Effector memory CD8-positive, alpha-beta T cell (primary cell): ENCODE data around the gene MTMR4.
A peak's percentile ranks its signal among the peaks of the same experiment; 100 is the strongest.
"Not testable (repeated sequence)": the region's sequence is repeated elsewhere in the genome, so short reads cannot be mapped to it uniquely, and the experiment has no call there.

ENCODE experiments used
- ATAC-seq: fragments of 150-1000 bp; cut with Tn5 transposase; replicated peaks from 2 replicates; pipeline ENCODE4 v1.10.0; 2021; ENCODE audit warnings: mild to moderate bottlenecking, moderate library complexity
- DNase-seq, 3 experiments: peaks; one replicate each; pipeline ENCODE4 v3.0.0; 2021
- H3K27ac Mint-ChIP-seq, 2 donors: one replicate each; pipeline ENCODE4 v1.8.0; 2022; ENCODE audit warnings: mild to moderate bottlenecking in 2 of 2, mixed read lengths in 2 of 2, moderate library complexity in 2 of 2
- H3K27me3 Mint-ChIP-seq, 2 donors: one replicate each; pipeline ENCODE4 v1.8.0; 2022; ENCODE audit warnings: mixed read lengths in 2 of 2
- H3K36me3 Mint-ChIP-seq: one replicate; pipeline ENCODE4 v1.8.0; 2022; ENCODE audit warnings: mild to moderate bottlenecking, moderate library complexity, mixed read lengths; ENCODE audit not compliant: insufficient read depth
- H3K4me1 Mint-ChIP-seq, 2 donors: one replicate each; pipeline ENCODE4 v1.8.0; 2022; ENCODE audit warnings: low read depth in 2 of 2, mixed read lengths in 2 of 2
- H3K4me3 Mint-ChIP-seq, 2 donors: one replicate each; pipeline ENCODE4 v1.8.0; 2022; ENCODE audit warnings: mild to moderate bottlenecking in 2 of 2, mixed read lengths in 2 of 2, moderate library complexity in 2 of 2
- H3K9me3 Mint-ChIP-seq, 2 donors: one replicate each; pipeline ENCODE4 v1.8.0; 2022; ENCODE audit warnings: mixed read lengths in 2 of 2

The MTMR4 gene

DNA sequence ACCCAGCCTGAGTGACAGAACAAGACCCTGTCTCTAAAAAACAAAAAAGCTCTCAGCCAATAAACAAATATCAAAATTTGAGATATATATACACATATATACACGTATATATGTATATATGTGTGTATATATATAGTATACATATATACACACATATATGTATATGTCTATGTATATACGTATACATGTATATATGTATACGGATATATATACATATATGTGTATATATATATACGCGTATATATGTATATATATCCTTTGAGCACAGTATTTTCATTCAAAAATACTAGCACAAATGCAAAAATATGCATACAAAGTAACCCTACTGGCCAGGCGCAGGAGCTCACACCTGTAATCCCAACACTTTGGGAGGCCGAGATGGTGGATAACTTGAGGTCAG is 13.0 kb downstream of the MTMR4 start:
- peaks cover 59% of the 10 kb centered on the region for H3K36me3 Mint-ChIP-seq
- H3K4me1 Mint-ChIP-seq: peaks cover 4 to 10% of the 10 kb centered on the region in 2 donors
- DNase-seq: no peak
- H3K27ac Mint-ChIP-seq: no peak overlapping the region
- no peaks in the 10 kb centered on the region for H3K9me3 Mint-ChIP-seq
- no peak for ATAC-seq
- no peak overlapping the region for H3K4me3 Mint-ChIP-seq
- H3K27me3 Mint-ChIP-seq: no peaks in the 10 kb centered on the region

DNA sequence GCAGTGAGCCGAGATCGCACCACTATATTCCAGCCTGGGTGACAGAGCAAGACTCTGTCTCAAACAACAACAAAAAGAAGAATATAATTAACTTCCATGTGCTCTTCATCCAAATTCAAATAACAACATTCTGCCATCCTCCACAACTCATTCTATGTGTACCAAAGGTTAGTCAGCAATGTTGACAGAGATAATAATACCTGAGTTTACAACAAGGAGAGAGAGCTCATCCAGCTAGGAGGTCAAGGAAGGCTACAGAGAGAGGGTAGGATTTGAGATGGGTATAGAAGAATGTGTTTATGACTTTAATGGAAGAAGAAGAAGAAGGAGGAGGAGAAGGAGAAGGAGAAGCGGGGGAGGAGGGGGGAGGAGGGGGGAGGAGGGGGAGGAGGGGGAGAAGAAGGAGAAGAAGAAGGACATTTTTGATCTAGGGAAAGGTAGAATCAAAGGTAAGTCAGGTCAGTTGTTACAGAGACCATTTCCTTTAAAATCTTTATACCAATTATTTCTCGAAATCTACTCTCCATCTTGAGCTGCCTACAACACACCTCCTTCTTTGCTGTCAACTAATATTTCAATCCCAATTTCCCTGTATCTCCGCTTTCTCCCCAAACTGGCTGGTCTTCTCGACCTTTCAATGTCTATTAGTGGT is 16.1 kb downstream of the MTMR4 start:
- no peak overlapping the region for H3K4me3 Mint-ChIP-seq
- peaks cover 67% of the 10 kb centered on the region for H3K36me3 Mint-ChIP-seq
- no peak for DNase-seq
- H3K27ac Mint-ChIP-seq: peak overlapping the region; percentile 12 to 35
- no peak for ATAC-seq
- peaks cover 4 to 10% of the 10 kb centered on the region in 2 donors for H3K4me1 Mint-ChIP-seq
- no peaks in the 10 kb centered on the region for H3K9me3 Mint-ChIP-seq
- no peaks in the 10 kb centered on the region for H3K27me3 Mint-ChIP-seq

DNA sequence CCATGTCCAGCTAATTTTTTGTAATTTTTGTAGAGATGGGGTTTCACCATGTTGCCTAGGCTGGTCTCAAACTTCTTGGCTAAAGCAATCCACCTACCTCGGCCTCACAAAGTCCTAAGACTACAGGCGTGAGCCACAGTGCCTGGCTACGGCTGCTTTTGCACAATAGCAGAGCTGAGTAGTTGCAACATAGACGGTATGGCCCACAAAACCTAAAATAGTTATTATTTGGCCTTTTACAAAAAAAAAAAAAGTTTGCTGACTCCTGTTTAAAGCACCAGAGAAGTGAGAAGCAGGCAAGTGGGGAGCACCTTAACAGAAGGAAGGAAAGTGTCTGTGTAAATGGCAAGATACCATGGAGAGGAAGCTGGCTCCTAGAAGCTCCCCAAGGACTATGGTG is 20.9 kb downstream of the MTMR4 start:
- H3K9me3 Mint-ChIP-seq: no peaks in the 10 kb centered on the region
- ATAC-seq: no peak
- H3K27ac Mint-ChIP-seq: no peak overlapping the region
- H3K4me1 Mint-ChIP-seq: peaks cover 0 to 10% of the 10 kb centered on the region in 2 donors
- H3K4me3 Mint-ChIP-seq: no peak overlapping the region
- peaks cover 47% of the 10 kb centered on the region for H3K36me3 Mint-ChIP-seq
- no peaks in the 10 kb centered on the region for H3K27me3 Mint-ChIP-seq
- no peak for DNase-seq

DNA sequence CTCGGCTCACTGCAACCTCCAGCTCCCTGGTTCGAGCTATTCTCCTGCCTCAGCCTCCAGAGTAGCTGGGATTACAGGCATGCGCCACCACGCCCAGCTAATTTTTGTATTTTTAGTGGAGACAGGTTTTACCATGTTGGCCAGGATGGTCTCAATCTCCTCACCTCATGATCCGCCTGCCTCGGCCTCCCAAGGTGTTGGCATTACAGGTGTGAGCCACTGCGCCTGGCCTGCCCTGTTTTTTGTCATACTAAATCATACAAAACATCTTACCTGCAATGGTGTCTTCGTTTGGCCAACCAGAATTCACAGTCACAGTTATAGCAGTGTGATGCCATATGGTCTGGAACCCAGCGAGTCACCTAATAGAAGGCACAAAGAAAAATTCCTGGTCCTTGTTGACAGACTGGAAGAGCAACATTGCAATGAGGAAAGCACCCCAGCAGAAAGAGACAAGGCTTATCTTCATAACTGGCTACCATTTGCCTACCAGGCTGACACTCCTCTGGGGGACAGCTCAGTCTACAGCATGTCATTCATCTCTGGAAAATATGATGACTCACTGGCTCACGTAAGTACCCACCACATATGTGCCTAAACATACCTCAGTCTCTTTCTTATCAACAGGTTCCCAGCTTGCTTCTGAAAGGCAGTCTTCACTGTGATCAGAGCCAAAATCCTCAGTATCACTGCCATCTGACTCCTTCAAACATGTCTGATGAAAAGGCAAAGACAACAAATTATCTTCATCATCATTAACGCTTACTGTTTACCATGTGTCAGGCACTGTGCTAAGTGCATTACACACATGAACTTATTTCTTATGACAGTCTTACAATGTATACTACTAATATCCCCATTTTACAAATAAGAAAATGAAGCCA is 22.0 kb downstream of the MTMR4 start:
- Mint-ChIP-seq H3K27me3 (no peaks in the 10 kb centered on the region), H3K4me3 (no peak overlapping the region), H3K36me3 (peaks cover 43% of the 10 kb centered on the region), H3K27ac (no peak overlapping the region), H3K9me3 (no peaks in the 10 kb centered on the region), H3K4me1 (peaks cover 0 to 3% of the 10 kb centered on the region in 2 donors)
- DNase-seq: no peak
- no peak for ATAC-seq

DNA sequence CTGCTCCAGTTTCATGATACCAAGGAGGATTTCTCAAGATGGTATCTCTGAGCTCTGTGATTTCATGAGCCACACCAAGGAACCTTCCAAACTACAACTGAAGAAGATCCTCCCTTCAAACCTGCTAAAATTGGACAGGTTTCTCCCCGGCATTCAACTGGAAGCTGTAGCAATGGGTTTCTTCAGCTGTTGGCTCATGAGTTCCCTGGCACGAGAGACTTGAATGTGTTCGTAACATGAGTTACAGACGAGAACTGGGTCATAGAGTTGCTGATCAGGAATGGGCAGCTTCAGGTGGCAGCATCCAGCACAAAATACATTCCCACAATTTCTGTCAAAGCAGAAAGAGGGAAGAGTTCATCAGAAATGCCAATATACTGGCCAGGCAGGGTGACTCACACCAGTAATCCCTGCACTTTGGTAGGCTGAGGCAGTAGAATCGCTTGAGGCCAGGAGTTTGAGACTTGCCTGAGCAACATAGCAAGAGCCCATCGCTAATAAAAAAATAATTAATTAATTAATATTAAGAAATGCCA is 22.9 kb downstream of the MTMR4 start:
- H3K36me3 Mint-ChIP-seq: peaks cover 43% of the 10 kb centered on the region
- H3K27me3 Mint-ChIP-seq: no peaks in the 10 kb centered on the region
- no peak overlapping the region for H3K4me3 Mint-ChIP-seq
- no peaks in the 10 kb centered on the region for H3K9me3 Mint-ChIP-seq
- no peak for DNase-seq
- no peak overlapping the region for H3K27ac Mint-ChIP-seq
- no peak for ATAC-seq
- H3K4me1 Mint-ChIP-seq: peaks cover 2 to 3% of the 10 kb centered on the region in 2 donors

DNA sequence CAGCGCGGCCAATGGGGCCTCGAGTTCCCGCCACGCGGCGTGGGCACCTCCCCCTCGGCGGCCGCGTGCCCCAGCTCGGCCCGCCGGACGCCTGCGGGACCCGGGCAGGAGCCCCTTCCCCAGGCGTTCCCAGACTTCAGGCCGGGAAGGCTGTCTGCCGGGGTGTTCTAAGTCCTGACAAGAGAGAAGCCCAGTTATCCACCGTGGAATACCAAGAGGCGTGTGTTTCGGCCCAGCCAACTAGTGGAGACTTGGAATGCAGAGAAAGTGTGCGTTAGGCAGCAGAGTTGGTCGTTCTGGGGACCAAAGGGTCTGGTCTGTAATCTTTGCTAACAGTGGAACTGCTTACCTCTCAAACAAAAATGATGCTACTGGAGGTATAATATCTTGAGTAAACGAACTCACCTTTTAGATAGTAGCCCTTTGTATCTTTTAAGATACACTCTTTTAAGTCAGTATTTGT is 26.0 kb downstream of the MTMR4 start:
- Mint-ChIP-seq H3K27me3 (no peaks in the 10 kb centered on the region), H3K4me1 (peaks cover 2 to 7% of the 10 kb centered on the region in 2 donors), H3K27ac (no peak overlapping the region), H3K9me3 (no peaks in the 10 kb centered on the region), H3K4me3 (no peak overlapping the region), H3K36me3 (peaks cover 18% of the 10 kb centered on the region)
- no peak for ATAC-seq
- DNase-seq: no peak

DNA sequence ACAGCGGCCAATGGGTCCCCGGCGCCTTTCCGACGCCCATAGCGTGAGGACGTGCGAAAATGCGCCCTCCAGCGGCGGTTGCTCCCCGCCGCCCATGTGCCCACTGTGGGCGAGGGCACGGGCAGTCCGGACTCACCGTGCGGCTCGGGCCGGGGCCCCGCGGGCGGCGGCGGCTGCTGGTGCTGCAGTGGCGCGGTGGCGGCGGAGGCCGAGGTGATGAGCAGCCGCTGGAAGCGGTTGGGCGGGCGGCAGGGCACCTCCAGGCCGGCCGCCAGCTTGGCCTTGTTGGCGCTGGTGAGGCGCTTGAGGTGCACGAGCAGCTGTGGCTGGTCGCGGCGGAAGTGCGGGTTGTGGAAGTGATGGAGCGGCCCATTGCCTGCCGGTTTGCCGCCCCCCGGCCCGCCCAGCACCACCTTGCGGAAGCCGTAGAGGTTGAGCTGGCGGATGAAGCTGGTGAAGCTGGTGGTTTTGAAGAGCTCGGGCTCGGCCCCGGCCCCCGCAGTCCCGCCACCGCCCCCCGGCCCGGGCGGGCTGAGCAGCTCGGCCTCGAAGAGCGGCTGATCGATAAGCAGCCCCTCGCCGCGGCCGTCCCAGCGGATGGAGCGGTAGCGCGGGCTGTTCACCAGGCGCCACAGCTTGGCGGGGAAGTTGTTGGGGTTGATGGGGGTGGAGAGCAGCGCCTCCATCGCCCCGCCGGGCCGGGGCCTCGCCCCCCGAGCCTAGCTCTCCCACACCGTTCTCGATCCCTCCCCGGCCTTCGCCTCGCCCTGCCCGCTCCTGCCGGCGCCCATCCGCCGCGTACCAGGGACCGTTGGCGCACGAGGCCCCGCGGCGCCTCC is 26.6 kb downstream of the MTMR4 start, which contains the start of gene HSF5:
TSS of gene HSF5 (minus strand) at position 820 of the 839 bp plus-strand sequence. CDS start at position 686, 134 bp downstream.
- peak; percentile 70 to 77 (median 76) for DNase-seq
- peak; percentile 94 for ATAC-seq
- Mint-ChIP-seq H3K27me3 (no peaks in the 10 kb centered on the region), H3K36me3 (peaks cover 17% of the 10 kb centered on the region), H3K9me3 (no peaks in the 10 kb centered on the region), H3K4me3 (peak within 1 kb of the TSS; percentile 50 to 53), H3K4me1 (peaks cover 2 to 7% of the 10 kb centered on the region in 2 donors), H3K27ac (peak within 1 kb of the TSS in 1 of 2 donors; percentile 77)

DNA sequence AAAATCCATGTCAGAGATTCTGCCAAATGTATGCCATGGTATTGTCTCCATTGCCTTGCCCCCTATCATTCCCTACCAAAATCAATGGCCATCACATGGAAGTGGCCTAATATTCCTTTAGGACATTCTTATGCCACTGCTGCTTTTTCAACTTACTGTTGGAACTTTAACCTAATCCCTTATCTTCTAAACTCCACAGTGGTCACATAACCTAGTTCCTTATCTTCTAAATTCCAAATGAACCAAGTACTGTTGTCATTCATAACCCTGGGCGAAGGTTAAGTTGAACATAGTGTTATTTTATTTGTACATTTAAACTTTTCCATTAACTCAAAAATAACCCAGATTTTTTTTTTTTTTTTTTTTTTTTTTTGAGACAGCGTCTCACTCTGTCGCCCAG is 29.8 kb downstream of the MTMR4 start:
- Mint-ChIP-seq H3K4me1 (peaks cover 2 to 7% of the 10 kb centered on the region in 2 donors), H3K27me3 (no peaks in the 10 kb centered on the region), H3K9me3 (no peaks in the 10 kb centered on the region), H3K36me3 (no peaks in the 10 kb centered on the region), H3K4me3 (no peak overlapping the region), H3K27ac (no peak overlapping the region)
- ATAC-seq (no peak), DNase-seq (no peak)

DNA sequence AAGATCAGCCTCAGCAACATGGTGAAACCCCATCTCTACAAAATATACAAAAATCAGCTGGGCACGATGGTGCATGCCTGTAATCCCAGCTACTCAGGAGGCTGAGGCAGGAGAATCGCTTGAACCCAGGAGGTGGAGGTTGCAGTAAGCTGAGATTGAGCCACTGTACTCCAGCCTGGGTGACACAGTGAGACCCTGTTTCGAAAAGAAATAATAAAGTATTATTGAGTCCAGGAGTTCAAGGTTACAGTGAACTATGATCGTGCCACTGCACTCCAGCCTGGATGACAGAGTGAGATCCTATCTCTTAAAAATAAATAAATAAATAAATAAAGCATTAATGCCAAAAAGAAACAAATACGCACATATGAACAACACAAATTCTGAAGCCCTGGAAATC is 32.6 kb downstream of the MTMR4 start:
- H3K9me3 Mint-ChIP-seq, H3K27me3 Mint-ChIP-seq, H3K4me1 Mint-ChIP-seq, ATAC-seq, H3K36me3 Mint-ChIP-seq, DNase-seq, H3K27ac Mint-ChIP-seq, H3K4me3 Mint-ChIP-seq: not testable (repeated sequence)

DNA sequence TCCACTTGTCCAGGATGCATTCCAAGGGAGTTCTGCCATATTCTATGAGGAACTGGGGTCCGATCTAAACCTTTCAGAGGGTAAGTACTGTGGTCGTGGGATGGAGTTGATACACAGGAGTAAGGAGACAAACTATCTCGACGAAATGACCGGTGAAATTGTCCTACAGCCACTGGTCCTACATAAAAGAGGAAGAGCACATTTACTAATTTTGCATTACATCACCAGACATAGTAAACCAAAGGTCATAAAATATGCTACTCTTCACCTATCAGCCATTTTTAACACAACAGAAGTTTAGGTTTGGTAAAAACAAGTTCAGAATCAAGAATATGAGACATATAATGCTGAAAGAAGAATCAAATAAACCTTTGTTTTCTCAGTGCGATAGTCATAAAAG is 34.3 kb downstream of the MTMR4 start:
- no peak for DNase-seq
- Mint-ChIP-seq H3K9me3 (no peaks in the 10 kb centered on the region), H3K27me3 (no peaks in the 10 kb centered on the region), H3K4me1 (peaks cover 0 to 4% of the 10 kb centered on the region in 2 donors), H3K36me3 (peaks cover 9% of the 10 kb centered on the region), H3K4me3 (no peak overlapping the region), H3K27ac (peak overlapping the region in 1 of 2 donors; percentile 55)
- no peak for ATAC-seq

DNA sequence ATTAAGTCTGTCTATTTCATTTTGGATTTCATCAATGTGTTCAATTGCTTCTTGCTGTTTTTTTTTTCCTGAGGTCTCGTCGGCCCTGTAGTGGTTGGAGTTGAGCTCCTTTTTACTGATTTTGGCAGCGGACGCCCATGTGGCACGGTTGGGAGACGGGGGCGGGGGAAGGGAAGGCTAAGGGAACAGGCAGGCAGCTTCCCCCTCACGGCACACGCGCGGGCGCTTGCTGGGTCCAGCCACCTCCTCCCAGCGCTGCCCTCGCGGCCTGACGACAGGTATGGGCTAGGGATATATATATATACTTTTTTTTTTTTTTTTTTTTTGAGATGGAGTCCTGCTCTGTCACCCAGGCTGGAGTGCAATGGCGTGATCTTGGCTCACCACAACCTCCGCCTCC is 37.6 kb downstream of the MTMR4 start:
- DNase-seq (no peak), ATAC-seq (no peak)
- Mint-ChIP-seq H3K9me3 (no peaks in the 10 kb centered on the region), H3K27me3 (no peaks in the 10 kb centered on the region), H3K36me3 (peaks cover 9% of the 10 kb centered on the region), H3K27ac (no peak overlapping the region), H3K4me1 (no peaks in the 10 kb centered on the region), H3K4me3 (no peak overlapping the region)

DNA sequence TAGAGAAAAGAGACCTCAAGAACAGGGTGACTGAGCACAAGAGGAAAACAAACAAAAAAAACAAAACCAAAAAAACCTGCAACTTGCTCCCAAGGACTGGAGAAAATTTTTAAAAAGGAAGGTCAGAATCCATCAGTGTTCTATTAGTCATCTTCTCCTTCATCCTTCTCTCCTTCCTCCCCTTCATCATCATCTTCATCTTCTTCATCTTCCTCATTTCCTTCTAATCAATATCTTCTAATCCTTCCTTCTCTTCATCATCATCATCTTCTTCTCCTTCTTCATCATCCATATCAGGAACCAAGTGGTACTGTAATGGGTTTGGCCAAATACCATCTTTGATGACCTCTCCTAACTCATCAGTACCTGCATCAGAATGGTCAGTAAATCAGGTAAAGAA is 38.5 kb downstream of the MTMR4 start:
- Mint-ChIP-seq H3K4me3 (no peak overlapping the region), H3K27me3 (no peaks in the 10 kb centered on the region), H3K36me3 (peaks cover 9% of the 10 kb centered on the region), H3K4me1 (no peaks in the 10 kb centered on the region), H3K9me3 (no peaks in the 10 kb centered on the region), H3K27ac (peak overlapping the region in 1 of 2 donors; percentile 26)
- DNase-seq: no peak
- no peak for ATAC-seq

DNA sequence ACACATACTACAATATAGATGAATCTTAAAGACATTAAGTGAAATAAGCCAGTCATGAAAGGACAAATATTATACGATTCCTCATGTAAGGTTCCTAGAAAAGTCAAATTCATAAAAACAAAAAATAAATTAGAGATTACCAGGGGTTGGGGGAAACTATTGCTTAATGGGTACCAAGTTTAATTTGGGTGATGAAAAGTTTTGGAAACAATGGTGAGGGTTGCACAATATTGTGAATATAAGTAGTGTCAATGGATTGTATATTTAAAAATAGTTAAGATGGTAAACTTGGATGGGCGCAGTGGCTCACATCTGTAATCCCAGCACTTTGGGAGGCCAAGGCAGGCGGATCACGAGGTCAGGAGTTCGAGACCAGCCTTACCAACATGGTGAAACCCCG is 44.1 kb downstream of the MTMR4 start:
- H3K4me3 Mint-ChIP-seq: no peak overlapping the region
- H3K4me1 Mint-ChIP-seq: no peaks in the 10 kb centered on the region
- no peaks in the 10 kb centered on the region for H3K36me3 Mint-ChIP-seq
- H3K27me3 Mint-ChIP-seq: no peaks in the 10 kb centered on the region
- no peak overlapping the region for H3K27ac Mint-ChIP-seq
- DNase-seq (no peak), ATAC-seq (no peak)
- H3K9me3 Mint-ChIP-seq: no peaks in the 10 kb centered on the region
